Measurements from ENCODE around the gene PBLD.

Gene PBLD

GRCh38 chr10:68271196-68271882 lies 61.4 kb downstream of the PBLD start:
- no peak overlapping the region for H2BK15ac ChIP-seq (ENCODE audit: low read depth, poor library complexity, severe bottlenecking)
- no peak overlapping the region for H4K8ac ChIP-seq (ENCODE audit: low read length)
- no peak overlapping the region for H3K9ac ChIP-seq (ENCODE audit: low read length)
- H3K4me1 ChIP-seq (ENCODE audit: control insufficient read depth, insufficient read depth, low read depth, low read length) = no peaks in the 10 kb centered on the region
- peaks cover 0 to 3% of the 10 kb centered on the region in 2 experiments for H3K36me3 ChIP-seq (ENCODE audit: control insufficient read depth in 1 of 2, insufficient read depth in 2 of 2, low read depth in 1 of 2, low read length in 2 of 2)
- no peak overlapping the region for H2AFZ ChIP-seq (ENCODE audit: low read depth, low read length)
- H3K4me3 ChIP-seq (ENCODE audit: insufficient read depth in 1 of 2, low read depth in 1 of 2, low read length in 2 of 2) = no peak overlapping the region
- no peak overlapping the region for H4K91ac ChIP-seq (ENCODE audit: low read length)
- H3K27me3 ChIP-seq (ENCODE audit: control insufficient read depth in 1 of 2, insufficient read depth in 1 of 2, low read length in 2 of 2) = no peaks in the 10 kb centered on the region
- DNase-seq = no peak
- no peak overlapping the region for H3K27ac ChIP-seq (ENCODE audit: low read length, poor library complexity, severe bottlenecking)
- no peaks in the 10 kb centered on the region for H3K79me1 ChIP-seq (replicated peaks; ENCODE audit: low read length, poor library complexity, severe bottlenecking)
- no peak overlapping the region for H3K4ac ChIP-seq (ENCODE audit: low read depth in 1 of 2, low read length in 2 of 2)
- no peak overlapping the region for H3K4me2 ChIP-seq (ENCODE audit: low read length, poor library complexity, severe bottlenecking)
- no peak overlapping the region for H2BK12ac ChIP-seq (ENCODE audit: low read length in 2 of 2)
- 84% methylated on average over 7 of the region's 7 CpGs for WGBS
- H3K18ac ChIP-seq (ENCODE audit: low read depth in 1 of 2, low read length in 2 of 2) = no peak overlapping the region
- no peak overlapping the region for H3K14ac ChIP-seq (ENCODE audit: low read length in 2 of 2)
- no peak overlapping the region for H2AK5ac ChIP-seq (ENCODE audit: low read length, severe bottlenecking)
- H3K9me3 ChIP-seq (ENCODE audit: control insufficient read depth, low read length) = no peaks in the 10 kb centered on the region
- no peak overlapping the region for H3K23ac ChIP-seq (ENCODE audit: low read length in 2 of 2)
- no peak overlapping the region for H2BK120ac ChIP-seq (ENCODE audit: low read depth, low read length)
- no peak overlapping the region for H2BK5ac ChIP-seq (ENCODE audit: low read depth, low read length, poor library complexity, severe bottlenecking)

- H3K36me3 ChIP-seq (ENCODE audit: control insufficient read depth in 1 of 2, insufficient read depth in 2 of 2, low read depth in 1 of 2, low read length in 2 of 2) = peaks cover 0 to 3% of the 10 kb centered on the region in 2 experiments
- H2BK12ac ChIP-seq (ENCODE audit: low read length in 2 of 2) = no peak overlapping the region
- no peak overlapping the region for H4K8ac ChIP-seq (ENCODE audit: low read length)
- H3K27me3 ChIP-seq (ENCODE audit: control insufficient read depth in 1 of 2, insufficient read depth in 1 of 2, low read length in 2 of 2) = no peaks in the 10 kb centered on the region
- no peak overlapping the region for H3K23ac ChIP-seq (ENCODE audit: low read length in 2 of 2)
- H3K27ac ChIP-seq (ENCODE audit: low read length, poor library complexity, severe bottlenecking) = no peak overlapping the region
- no peak overlapping the region for H3K9ac ChIP-seq (ENCODE audit: low read length)
- H2BK15ac ChIP-seq (ENCODE audit: low read depth, poor library complexity, severe bottlenecking) = no peak overlapping the region
- no peak overlapping the region for H3K18ac ChIP-seq (ENCODE audit: low read depth in 1 of 2, low read length in 2 of 2)
- no peaks in the 10 kb centered on the region for H3K79me1 ChIP-seq (replicated peaks; ENCODE audit: low read length, poor library complexity, severe bottlenecking)
- H3K4me3 ChIP-seq (ENCODE audit: insufficient read depth in 1 of 2, low read depth in 1 of 2, low read length in 2 of 2) = no peak overlapping the region
- no peak overlapping the region for H3K14ac ChIP-seq (ENCODE audit: low read length in 2 of 2)
- no CpG with 5 or more reads among the region's 2 CpGs for WGBS
- H3K4ac ChIP-seq (ENCODE audit: low read depth in 1 of 2, low read length in 2 of 2) = no peak overlapping the region
- H2AK5ac ChIP-seq (ENCODE audit: low read length, severe bottlenecking) = no peak overlapping the region
- H3K4me1 ChIP-seq (ENCODE audit: control insufficient read depth, insufficient read depth, low read depth, low read length) = no peaks in the 10 kb centered on the region
- H3K4me2 ChIP-seq (ENCODE audit: low read length, poor library complexity, severe bottlenecking) = no peak overlapping the region
- no peak overlapping the region for H2BK5ac ChIP-seq (ENCODE audit: low read depth, low read length, poor library complexity, severe bottlenecking)
- no peak overlapping the region for H2AFZ ChIP-seq (ENCODE audit: low read depth, low read length)
- H4K91ac ChIP-seq (ENCODE audit: low read length) = no peak overlapping the region
- no peak for DNase-seq
- H2BK120ac ChIP-seq (ENCODE audit: low read depth, low read length) = no peak overlapping the region
- no peaks in the 10 kb centered on the region for H3K9me3 ChIP-seq (ENCODE audit: control insufficient read depth, low read length)
Observed at GRCh38 chr10:68269562-68270290, 63.0 kb downstream of the PBLD start.

- no peak overlapping the region for H3K23ac ChIP-seq (ENCODE audit: low read length in 2 of 2)
- H3K79me1 ChIP-seq (replicated peaks; ENCODE audit: low read length, poor library complexity, severe bottlenecking) = no peaks in the 10 kb centered on the region
- H2BK15ac ChIP-seq (ENCODE audit: low read depth, poor library complexity, severe bottlenecking) = no peak overlapping the region
- H2BK12ac ChIP-seq (ENCODE audit: low read length in 2 of 2) = no peak overlapping the region
- peaks cover 7% of the 10 kb centered on the region for H3K4me1 ChIP-seq (ENCODE audit: control insufficient read depth, insufficient read depth, low read depth, low read length)
- no peak overlapping the region for H4K8ac ChIP-seq (ENCODE audit: low read length)
- H3K9ac ChIP-seq (ENCODE audit: low read length) = no peak overlapping the region
- no peaks in the 10 kb centered on the region for H3K9me3 ChIP-seq (ENCODE audit: control insufficient read depth, low read length)
- no peak overlapping the region for H3K4ac ChIP-seq (ENCODE audit: low read depth in 1 of 2, low read length in 2 of 2)
- no peaks in the 10 kb centered on the region for H3K36me3 ChIP-seq (ENCODE audit: control insufficient read depth in 1 of 2, insufficient read depth in 2 of 2, low read depth in 1 of 2, low read length in 2 of 2)
- no peak overlapping the region for H2AFZ ChIP-seq (ENCODE audit: low read depth, low read length)
- WGBS = 92% methylated on average over 8 of the region's 8 CpGs
- H4K91ac ChIP-seq (ENCODE audit: low read length) = no peak overlapping the region
- no peak overlapping the region for H2BK120ac ChIP-seq (ENCODE audit: low read depth, low read length)
- no peak overlapping the region for H3K4me2 ChIP-seq (ENCODE audit: low read length, poor library complexity, severe bottlenecking)
- no peak overlapping the region for H3K18ac ChIP-seq (ENCODE audit: low read depth in 1 of 2, low read length in 2 of 2)
- H2BK5ac ChIP-seq (ENCODE audit: low read depth, low read length, poor library complexity, severe bottlenecking) = no peak overlapping the region
- H2AK5ac ChIP-seq (ENCODE audit: low read length, severe bottlenecking) = no peak overlapping the region
- H3K4me3 ChIP-seq (ENCODE audit: insufficient read depth in 1 of 2, low read depth in 1 of 2, low read length in 2 of 2) = no peak overlapping the region
- no peak overlapping the region for H3K14ac ChIP-seq (ENCODE audit: low read length in 2 of 2)
- H3K27me3 ChIP-seq (ENCODE audit: control insufficient read depth in 1 of 2, insufficient read depth in 1 of 2, low read length in 2 of 2) = no peaks in the 10 kb centered on the region
- DNase-seq = no peak
- H3K27ac ChIP-seq (ENCODE audit: low read length, poor library complexity, severe bottlenecking) = no peak overlapping the region
Observed at GRCh38 chr10:68261132-68261856, 71.4 kb downstream of the PBLD start.

- Histone ChIP-seq H4K8ac (ENCODE audit: low read length) (no peak overlapping the region), H3K4me3 (ENCODE audit: insufficient read depth in 1 of 2, low read depth in 1 of 2, low read length in 2 of 2) (no peak overlapping the region), H3K36me3 (ENCODE audit: control insufficient read depth in 1 of 2, insufficient read depth in 2 of 2, low read depth in 1 of 2, low read length in 2 of 2) (no peaks in the 10 kb centered on the region), H3K9me3 (ENCODE audit: control insufficient read depth, low read length) (no peaks in the 10 kb centered on the region), H3K14ac (ENCODE audit: low read length in 2 of 2) (no peak overlapping the region), H4K91ac (ENCODE audit: low read length) (no peak overlapping the region), H3K79me1 (replicated peaks; ENCODE audit: low read length, poor library complexity, severe bottlenecking) (no peaks in the 10 kb centered on the region), H2BK5ac (ENCODE audit: low read depth, low read length, poor library complexity, severe bottlenecking) (no peak overlapping the region), H3K18ac (ENCODE audit: low read depth in 1 of 2, low read length in 2 of 2) (no peak overlapping the region), H3K4ac (ENCODE audit: low read depth in 1 of 2, low read length in 2 of 2) (no peak overlapping the region), H2BK12ac (ENCODE audit: low read length in 2 of 2) (no peak overlapping the region), H3K27me3 (ENCODE audit: control insufficient read depth in 1 of 2, insufficient read depth in 1 of 2, low read length in 2 of 2) (peaks cover 4 to 9% of the 10 kb centered on the region in 2 experiments), H3K27ac (ENCODE audit: low read length, poor library complexity, severe bottlenecking) (no peak overlapping the region), H2AK5ac (ENCODE audit: low read length, severe bottlenecking) (no peak overlapping the region), H3K9ac (ENCODE audit: low read length) (no peak overlapping the region), H3K4me2 (ENCODE audit: low read length, poor library complexity, severe bottlenecking) (no peak overlapping the region), H3K4me1 (ENCODE audit: control insufficient read depth, insufficient read depth, low read depth, low read length) (no peaks in the 10 kb centered on the region), H2AFZ (ENCODE audit: low read depth, low read length) (no peak overlapping the region), H2BK15ac (ENCODE audit: low read depth, poor library complexity, severe bottlenecking) (no peak overlapping the region), H2BK120ac (ENCODE audit: low read depth, low read length) (no peak overlapping the region), H3K23ac (ENCODE audit: low read length in 2 of 2) (no peak overlapping the region)
- no peak for DNase-seq
- 18% methylated on average over 1 of the region's 1 CpG for WGBS
Observed at GRCh38 chr10:68253346-68253745, 79.4 kb downstream of the PBLD start.

All from mesenchymal stem cell (in vitro differentiated cells and primary cell).